Measurements from ENCODE around the gene ZBTB20.

Gene ZBTB20

DNA sequence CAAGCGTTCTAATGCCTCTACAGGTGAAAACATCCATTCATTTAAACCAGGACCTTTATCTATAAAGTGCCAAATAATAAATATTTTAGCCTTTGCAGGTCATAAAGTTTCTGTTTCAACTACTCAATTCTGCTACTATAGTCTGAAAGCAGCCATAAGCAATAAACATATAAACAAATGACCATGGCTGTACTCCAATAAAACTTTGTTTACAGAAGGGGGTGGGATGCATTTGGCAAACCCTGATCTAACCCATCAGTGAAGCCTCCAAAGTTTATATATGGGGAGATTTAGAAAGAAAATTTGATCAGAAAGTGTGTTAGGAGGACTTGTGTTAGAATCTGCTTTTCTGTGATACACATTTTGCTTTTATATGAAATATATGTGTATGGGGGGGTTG, 161.3 kb downstream of the ZBTB20 start:
- no peak for DNase-seq (ENCODE audit: low read depth)
- TF ChIP-seq, protein P1, sequence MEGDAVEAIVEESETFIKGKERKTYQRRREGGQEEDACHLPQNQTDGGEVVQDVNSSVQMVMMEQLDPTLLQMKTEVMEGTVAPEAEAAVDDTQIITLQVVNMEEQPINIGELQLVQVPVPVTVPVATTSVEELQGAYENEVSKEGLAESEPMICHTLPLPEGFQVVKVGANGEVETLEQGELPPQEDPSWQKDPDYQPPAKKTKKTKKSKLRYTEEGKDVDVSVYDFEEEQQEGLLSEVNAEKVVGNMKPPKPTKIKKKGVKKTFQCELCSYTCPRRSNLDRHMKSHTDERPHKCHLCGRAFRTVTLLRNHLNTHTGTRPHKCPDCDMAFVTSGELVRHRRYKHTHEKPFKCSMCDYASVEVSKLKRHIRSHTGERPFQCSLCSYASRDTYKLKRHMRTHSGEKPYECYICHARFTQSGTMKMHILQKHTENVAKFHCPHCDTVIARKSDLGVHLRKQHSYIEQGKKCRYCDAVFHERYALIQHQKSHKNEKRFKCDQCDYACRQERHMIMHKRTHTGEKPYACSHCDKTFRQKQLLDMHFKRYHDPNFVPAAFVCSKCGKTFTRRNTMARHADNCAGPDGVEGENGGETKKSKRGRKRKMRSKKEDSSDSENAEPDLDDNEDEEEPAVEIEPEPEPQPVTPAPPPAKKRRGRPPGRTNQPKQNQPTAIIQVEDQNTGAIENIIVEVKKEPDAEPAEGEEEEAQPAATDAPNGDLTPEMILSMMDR (IDR thresholded peaks at IDR 0.05; ENCODE audit: control insufficient read depth, insufficient read depth, low read depth, low read length, missing control alignments), result no peak
- H3K4me3 ChIP-seq (ENCODE audit: control insufficient read depth, low read depth, low read length), result no peak overlapping the region

DNA sequence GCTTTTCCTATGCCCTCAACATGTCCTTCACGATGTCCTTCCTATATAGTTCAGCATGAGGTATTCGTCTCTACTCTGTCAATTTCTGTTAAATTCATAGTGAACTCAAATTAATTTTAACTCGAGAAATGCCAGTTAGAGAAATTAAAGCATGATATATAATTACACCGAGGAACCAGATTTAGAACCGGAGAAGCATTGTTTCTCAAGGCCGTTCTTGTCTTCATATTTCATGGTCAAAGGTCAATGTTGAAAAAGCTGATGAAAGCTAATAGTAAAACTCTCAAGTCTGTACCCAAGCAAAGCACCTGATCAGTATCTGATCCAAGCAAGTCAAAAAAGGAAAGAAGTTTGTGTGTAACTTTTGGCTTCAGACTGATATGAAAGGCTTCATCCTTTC, 163.8 kb downstream of the ZBTB20 start:
- TF ChIP-seq, protein P1 (IDR thresholded peaks at IDR 0.05; ENCODE audit: control insufficient read depth, insufficient read depth, low read depth, low read length, missing control alignments), result no peak
- no peak for DNase-seq (ENCODE audit: low read depth)
- no peak overlapping the region for H3K4me3 ChIP-seq (ENCODE audit: control insufficient read depth, low read depth, low read length)

DNA sequence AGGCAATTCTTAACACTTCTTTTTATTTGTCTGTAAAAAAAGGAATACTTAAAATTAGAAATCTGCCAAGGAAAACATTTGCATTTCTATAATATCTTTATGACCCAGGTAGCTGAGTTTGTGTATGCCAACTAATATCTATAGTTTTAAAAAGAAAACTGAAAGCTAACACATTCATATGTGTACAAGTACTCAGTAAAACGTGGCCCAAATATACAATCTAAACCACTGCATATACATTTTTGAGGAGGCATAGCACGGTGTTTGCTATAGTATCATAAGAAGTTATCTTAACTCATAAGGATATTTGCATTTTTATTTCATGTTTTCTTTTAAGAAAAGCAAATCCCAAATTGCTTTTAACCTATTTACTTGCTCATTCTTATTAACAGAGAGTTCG, 172.7 kb downstream of the ZBTB20 start:
- TF ChIP-seq, protein P1 (IDR thresholded peaks at IDR 0.05; ENCODE audit: control insufficient read depth, insufficient read depth, low read depth, low read length, missing control alignments), result no peak
- H3K4me3 ChIP-seq (ENCODE audit: control insufficient read depth, low read depth, low read length), result no peak overlapping the region
- no peak for DNase-seq (ENCODE audit: low read depth)

DNA sequence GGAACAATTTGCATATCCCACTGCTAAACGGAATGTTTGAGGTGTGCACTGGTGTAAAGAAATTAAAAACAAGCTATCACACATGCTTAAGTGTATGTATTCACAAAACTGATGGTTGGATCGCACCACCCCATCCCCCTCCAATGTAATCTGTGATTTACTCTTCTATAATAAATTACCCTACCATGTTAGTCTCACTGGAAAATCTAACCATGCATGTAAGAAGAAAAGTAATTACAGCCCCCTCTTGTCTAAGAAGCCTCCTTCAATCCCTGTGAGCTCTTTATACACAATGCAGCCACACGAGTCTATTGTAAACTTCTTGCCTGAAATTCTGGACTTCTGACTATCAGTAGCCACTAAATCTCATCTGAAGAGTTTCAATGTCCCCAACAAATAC, 173.6 kb downstream of the ZBTB20 start:
- TF ChIP-seq, protein P1 (IDR thresholded peaks at IDR 0.05; ENCODE audit: control insufficient read depth, insufficient read depth, low read depth, low read length, missing control alignments), result no peak
- DNase-seq (ENCODE audit: low read depth), result no peak
- H3K4me3 ChIP-seq (ENCODE audit: control insufficient read depth, low read depth, low read length), result no peak overlapping the region

DNA sequence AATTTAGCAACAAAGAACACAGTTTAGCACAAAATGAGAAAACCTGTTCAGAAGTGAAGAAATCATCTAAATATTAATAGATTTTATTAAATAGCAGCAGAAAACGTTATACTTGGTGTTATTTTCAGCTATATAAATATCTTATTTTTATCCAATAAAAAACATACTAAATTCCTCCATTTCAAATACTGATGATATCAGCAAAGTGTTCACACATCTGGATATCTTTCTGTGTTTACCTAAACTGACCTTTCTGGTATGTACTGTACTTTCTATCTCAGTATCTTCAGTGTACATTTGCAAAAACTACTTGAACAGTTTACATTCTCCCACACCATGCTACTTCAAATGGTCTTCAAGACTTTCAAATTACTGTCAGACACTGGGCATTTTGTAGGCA, 179.9 kb downstream of the ZBTB20 start:
- no peak for DNase-seq (ENCODE audit: low read depth)
- TF ChIP-seq, protein P1 (IDR thresholded peaks at IDR 0.05; ENCODE audit: control insufficient read depth, insufficient read depth, low read depth, low read length, missing control alignments), result no peak
- no peak overlapping the region for H3K4me3 ChIP-seq (ENCODE audit: control insufficient read depth, low read depth, low read length)

DNA sequence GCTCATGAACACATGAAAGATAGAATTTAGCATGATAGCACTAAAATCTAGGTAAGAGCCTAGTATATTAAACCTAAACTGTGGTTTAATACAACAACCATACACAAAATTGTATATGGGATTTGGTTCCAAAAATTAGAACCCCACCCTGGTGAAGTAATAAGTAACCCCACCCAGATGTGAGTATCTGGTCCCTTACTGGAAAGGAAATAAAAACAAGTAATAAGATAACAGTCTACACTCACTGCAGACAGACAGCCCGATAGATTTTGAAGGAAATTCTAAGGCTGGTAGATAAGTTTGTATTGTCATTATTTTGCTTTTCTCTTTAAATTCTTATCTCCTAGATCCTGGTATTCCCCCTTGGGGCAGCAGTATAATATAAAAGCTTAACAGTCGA, 184.9 kb downstream of the ZBTB20 start:
- TF ChIP-seq, protein P1 (IDR thresholded peaks at IDR 0.05; ENCODE audit: control insufficient read depth, insufficient read depth, low read depth, low read length, missing control alignments), result no peak
- no peak overlapping the region for H3K4me3 ChIP-seq (ENCODE audit: control insufficient read depth, low read depth, low read length)
- DNase-seq (ENCODE audit: low read depth), result no peak

DNA sequence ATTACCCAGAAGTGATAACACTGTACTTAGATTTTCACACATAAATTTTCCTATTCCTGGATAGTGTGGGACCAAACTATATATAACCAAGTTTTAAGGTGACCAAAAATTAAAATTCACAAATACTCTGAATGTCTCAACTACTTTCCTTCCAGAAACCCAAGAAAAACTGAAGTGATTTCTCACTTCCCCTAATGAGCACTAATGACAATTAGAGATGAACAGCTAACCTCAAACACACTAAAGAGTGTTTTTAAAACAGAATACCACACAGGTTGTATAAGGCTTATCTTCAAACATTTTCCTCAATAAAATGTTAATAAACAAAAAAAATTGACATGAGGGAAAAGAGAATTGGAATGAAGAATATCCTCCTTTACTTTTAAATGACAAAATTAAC, 188.2 kb downstream of the ZBTB20 start:
- no peak for DNase-seq (ENCODE audit: low read depth)
- no peak overlapping the region for H3K4me3 ChIP-seq (ENCODE audit: control insufficient read depth, low read depth, low read length)
- TF ChIP-seq, protein P1 (IDR thresholded peaks at IDR 0.05; ENCODE audit: control insufficient read depth, insufficient read depth, low read depth, low read length, missing control alignments), result no peak
